ENCODE measurements around the gene RAB19.
A peak's percentile ranks its signal among the peaks of the same experiment; 100 is the strongest.
"Not testable (repeated sequence)": the region's sequence is repeated elsewhere in the genome, so short reads cannot be mapped to it uniquely, and the experiment has no call there.

The RAB19 gene

GRCh38 chr7:140447841-140448240 lies 44.0 kb downstream of the RAB19 start:
- DNase-seq (ENCODE audit: low read depth in 1 of 2, low spot score in 1 of 2): no peak
- no peak for TF ChIP-seq JUND (IDR thresholded peaks at IDR 0.05; ENCODE audit: low read depth)
- in situ Hi-C loops (cut with HindIII; ENCODE audit: low pct_unique_long_range_greater_than_20kb, low sequenced_read_pairs): no loop called here

- TF ChIP-seq JUND (IDR thresholded peaks at IDR 0.05; ENCODE audit: low read depth): no peak
- in situ Hi-C loops (cut with HindIII; ENCODE audit: low pct_unique_long_range_greater_than_20kb, low sequenced_read_pairs): no loop called here
- no peak for DNase-seq (ENCODE audit: low read depth in 1 of 2, low spot score in 1 of 2)
Observed at GRCh38 chr7:140448781-140449480, 45.1 kb downstream of the RAB19 start.

- TF ChIP-seq JUND (IDR thresholded peaks at IDR 0.05; ENCODE audit: low read depth): no peak
- in situ Hi-C loops (cut with HindIII; ENCODE audit: low pct_unique_long_range_greater_than_20kb, low sequenced_read_pairs): no loop called here
Observed at GRCh38 chr7:140451716-140452115, 47.9 kb downstream of the RAB19 start.

DNA sequence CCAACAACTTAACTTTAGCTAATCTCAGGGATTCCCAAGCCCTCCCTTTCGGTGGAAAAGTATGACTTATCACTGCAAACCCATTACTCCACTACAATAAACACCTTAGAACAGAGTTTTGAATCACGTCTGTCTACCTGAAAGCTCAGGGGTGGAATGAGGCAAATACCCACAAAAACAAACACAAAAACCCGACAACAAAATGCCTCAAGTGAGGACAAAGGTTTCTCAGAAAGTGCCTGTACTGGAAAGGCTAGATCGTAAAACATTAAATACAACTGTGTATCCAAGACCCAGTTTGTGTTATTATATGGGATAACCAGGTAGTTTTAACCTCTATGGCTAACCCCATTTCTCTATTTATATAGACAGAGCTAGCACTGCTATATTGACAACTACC lies 49.4 kb downstream of the RAB19 start:
- no peak for TF ChIP-seq JUND (IDR thresholded peaks at IDR 0.05; ENCODE audit: low read depth)
- peak in 1 of 2 experiments; percentile 31 for DNase-seq (ENCODE audit: low read depth in 1 of 2, low spot score in 1 of 2)
- in situ Hi-C loops (cut with HindIII; ENCODE audit: low pct_unique_long_range_greater_than_20kb, low sequenced_read_pairs): no loop called here

More at GRCh38 chr7:140451716-140452115, 47.9 kb downstream of the RAB19 start:
- DNase-seq (ENCODE audit: low read depth in 1 of 2, low spot score in 1 of 2): no peak

- in situ Hi-C loops (cut with HindIII; ENCODE audit: low pct_unique_long_range_greater_than_20kb, low sequenced_read_pairs); DNase-seq (ENCODE audit: low read depth in 1 of 2, low spot score in 1 of 2): not testable (repeated sequence)
Observed at GRCh38 chr7:140453785-140454656, 50.2 kb downstream of the RAB19 start.

DNA sequence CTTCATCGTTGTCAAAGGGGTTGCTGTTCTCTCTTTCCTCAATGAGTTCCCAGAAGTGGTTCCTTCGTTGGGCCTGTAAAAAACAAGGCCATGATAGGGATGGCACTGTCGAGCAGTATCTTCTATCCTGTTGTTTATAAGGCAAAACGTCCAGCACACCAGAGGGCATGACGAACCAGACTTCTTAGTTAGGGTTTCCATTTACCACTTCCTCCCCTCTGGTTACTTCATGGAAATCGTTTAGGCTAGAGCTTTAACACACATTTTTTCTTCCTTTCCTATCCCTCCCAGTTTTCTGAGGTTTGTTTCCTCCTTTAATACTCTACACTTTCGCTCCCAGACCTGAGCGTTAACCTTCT lies 50.8 kb downstream of the RAB19 start:
- no peak for DNase-seq (ENCODE audit: low read depth in 1 of 2, low spot score in 1 of 2)
- in situ Hi-C loops (cut with HindIII; ENCODE audit: low pct_unique_long_range_greater_than_20kb, low sequenced_read_pairs): no loop called here
- no peak for TF ChIP-seq JUND (IDR thresholded peaks at IDR 0.05; ENCODE audit: low read depth)

DNA sequence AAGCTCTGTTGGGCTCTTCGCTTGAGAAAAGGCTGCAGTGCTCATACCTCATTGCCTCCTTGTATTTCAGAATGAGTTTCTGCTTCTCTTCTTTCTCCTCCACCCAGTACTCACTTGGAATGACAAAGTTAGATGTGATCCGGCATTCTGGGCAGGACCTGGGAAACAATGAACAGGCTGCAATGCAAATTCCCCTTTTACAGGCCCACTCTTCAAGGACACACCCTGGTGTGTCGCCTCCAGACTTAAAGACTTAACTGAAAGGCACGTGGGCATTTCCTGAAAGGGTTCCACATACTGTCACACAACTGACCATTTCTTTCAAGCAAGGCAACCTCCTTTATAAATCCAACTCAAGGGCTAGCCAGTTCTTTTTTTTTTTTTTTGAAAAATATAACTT lies 51.9 kb downstream of the RAB19 start:
- no peak for TF ChIP-seq JUND (IDR thresholded peaks at IDR 0.05; ENCODE audit: low read depth)
- in situ Hi-C loops (cut with HindIII; ENCODE audit: low pct_unique_long_range_greater_than_20kb, low sequenced_read_pairs): no loop called here
- DNase-seq (ENCODE audit: low read depth in 1 of 2, low spot score in 1 of 2): no peak

DNA sequence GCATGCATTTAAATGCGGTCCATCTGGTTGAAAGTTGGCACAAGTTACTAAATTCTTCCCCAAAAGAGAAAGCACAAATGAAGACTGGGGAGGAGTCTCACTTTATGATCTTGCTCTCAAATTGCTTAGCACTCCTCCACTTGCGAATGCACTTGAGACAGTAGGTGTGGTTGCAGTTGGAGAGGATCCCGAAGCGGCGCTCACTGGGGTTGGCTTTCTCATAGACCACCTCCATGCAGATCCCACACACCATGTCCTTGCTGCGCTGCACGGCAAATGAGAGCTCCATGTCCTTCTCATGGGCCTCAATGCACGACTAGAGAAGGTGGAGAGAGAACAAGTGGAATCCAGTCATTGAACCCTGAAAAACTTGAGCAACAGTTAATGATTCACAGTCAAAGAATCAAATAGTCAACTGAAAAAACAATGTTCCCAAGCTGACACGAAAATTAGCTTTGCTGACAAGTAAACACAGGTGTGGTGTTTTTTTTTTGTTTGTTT lies 52.7 kb downstream of the RAB19 start:
- no peak for TF ChIP-seq JUND (IDR thresholded peaks at IDR 0.05; ENCODE audit: low read depth)
- in situ Hi-C loops (cut with HindIII; ENCODE audit: low pct_unique_long_range_greater_than_20kb, low sequenced_read_pairs): no loop called here

DNA sequence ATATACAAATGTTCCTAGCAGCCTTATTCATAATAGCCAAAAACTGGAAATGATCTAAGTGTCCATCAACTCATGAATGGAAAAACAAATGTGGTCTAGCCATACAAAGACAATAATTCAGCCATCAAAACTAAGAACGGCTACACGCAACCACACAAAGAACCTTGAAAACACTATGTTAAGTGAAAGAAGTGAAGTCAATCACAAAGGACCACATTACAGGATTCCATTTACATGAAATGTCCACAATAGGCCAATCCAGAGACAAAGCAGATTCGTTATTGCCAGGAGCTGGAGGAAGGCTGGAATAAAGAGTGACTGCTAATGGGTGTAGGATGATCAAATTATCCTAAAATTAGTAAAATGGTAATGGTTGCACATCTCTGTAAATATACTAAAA lies 54.3 kb downstream of the RAB19 start:
- no peak for DNase-seq (ENCODE audit: low read depth in 1 of 2, low spot score in 1 of 2)
- no peak for TF ChIP-seq JUND (IDR thresholded peaks at IDR 0.05; ENCODE audit: low read depth)
- in situ Hi-C loops (cut with HindIII; ENCODE audit: low pct_unique_long_range_greater_than_20kb, low sequenced_read_pairs): no loop called here

More for the DNA sequence above, 52.7 kb downstream of the RAB19 start:
- DNase-seq (ENCODE audit: low read depth in 1 of 2, low spot score in 1 of 2): no peak

- in situ Hi-C loops (cut with HindIII; ENCODE audit: low pct_unique_long_range_greater_than_20kb, low sequenced_read_pairs): no loop called here
- TF ChIP-seq JUND (IDR thresholded peaks at IDR 0.05; ENCODE audit: low read depth): no peak
- no peak for DNase-seq (ENCODE audit: low read depth in 1 of 2, low spot score in 1 of 2)
Observed at GRCh38 chr7:140458916-140459315, 55.1 kb downstream of the RAB19 start.

DNA sequence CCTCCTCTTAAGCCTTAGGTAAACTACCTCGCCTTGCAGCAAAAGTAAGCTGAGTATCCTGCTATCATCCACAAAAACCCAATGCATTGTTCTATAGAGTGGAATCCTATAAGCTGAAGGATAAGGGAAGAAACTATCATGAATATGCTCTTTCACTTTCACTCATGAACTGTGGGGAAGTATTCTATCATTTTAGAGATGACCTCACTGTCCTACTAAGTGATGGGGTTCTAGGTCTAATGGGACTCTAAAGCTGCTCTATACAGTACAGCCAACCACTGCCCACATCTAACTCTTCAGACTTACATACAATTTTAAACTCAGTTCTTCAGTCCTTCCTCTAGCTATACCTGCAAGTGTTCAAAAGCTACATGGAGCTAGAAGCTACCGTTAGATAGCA lies 59.3 kb downstream of the RAB19 start:
- in situ Hi-C loops (cut with HindIII; ENCODE audit: low pct_unique_long_range_greater_than_20kb, low sequenced_read_pairs): no loop called here
- TF ChIP-seq JUND (IDR thresholded peaks at IDR 0.05; ENCODE audit: low read depth): no peak
- DNase-seq (ENCODE audit: low read depth in 1 of 2, low spot score in 1 of 2): no peak

GRCh38 chr7:140475747-140476333 lies 72.0 kb downstream of the RAB19 start:
- peak; percentile 27 to 64 for DNase-seq (ENCODE audit: low read depth in 1 of 2, low spot score in 1 of 2)
- in situ Hi-C loops (cut with HindIII; ENCODE audit: low pct_unique_long_range_greater_than_20kb, low sequenced_read_pairs): no loop called here
- no peak for TF ChIP-seq JUND (IDR thresholded peaks at IDR 0.05; ENCODE audit: low read depth)
